ENCODE data around the gene KCNQ5. TPM values are rescaled to one million over a fixed set of nuclear protein-coding genes. Genes with fewer than 3 reads are reported as not detected.

Gene KCNQ5
- total and polyA plus RNA-seq, 10 of the 15 experiments (the other 5 are each of a cell fraction or from before 2014, with no cell fraction given): 0.60 to 16.2 (median 3.2) TPM

- TF ChIP-seq BHLHE40 (IDR thresholded peaks at IDR 0.05; ENCODE audit: borderline replicate concordance in 1 of 2, low read depth in 2 of 2, low read length in 1 of 2) (no peak), SPI1 (IDR thresholded peaks at IDR 0.05; ENCODE audit: borderline replicate concordance, insufficient read depth, low read depth, low read length) (no peak), GATAD2B (conservative IDR thresholded peaks at IDR 0.05; ENCODE audit: low read depth) (no peak), POU2F2 (IDR thresholded peaks at IDR 0.05; ENCODE audit: borderline replicate concordance, low read depth, low read length) (no peak), CTCF (IDR thresholded peaks at IDR 0.05 in 2 of 3, conservative IDR thresholded peaks at IDR 0.05 in 1 of 3; ENCODE audit: control insufficient read depth in 2 of 3, extremely low read depth in 1 of 3, insufficient read depth in 1 of 3, low read depth in 3 of 3, low read length in 3 of 3) (no peak), MLLT1 (IDR thresholded peaks at IDR 0.05) (no peak), MTA3 (IDR thresholded peaks at IDR 0.05; ENCODE audit: borderline replicate concordance, low read length) (no peak), NR2C1 (IDR thresholded peaks at IDR 0.05) (no peak), ASH2L (IDR thresholded peaks at IDR 0.05; ENCODE audit: borderline replicate concordance, low read depth) (no peak), RFX5 (IDR thresholded peaks at IDR 0.05; ENCODE audit: low read depth, low read length) (no peak), STAT1 (conservative IDR thresholded peaks at IDR 0.05) (no peak), SKIL (IDR thresholded peaks at IDR 0.05; ENCODE audit: low read depth, poor library complexity, severe bottlenecking) (no peak)
- FAIRE-seq: no peak
- DNase-seq (ENCODE audit: low read depth, low spot score): no peak
- Histone ChIP-seq H3K9me3 (replicated peaks; ENCODE audit: control insufficient read depth, insufficient read depth, low read length) (no peaks in the 10 kb centered on the region), H3K79me2 (ENCODE audit: control insufficient read depth, insufficient read depth, low read length) (no peaks in the 10 kb centered on the region), H3K4me1 (ENCODE audit: control insufficient read depth, insufficient read depth, low read length) (no peaks in the 10 kb centered on the region), H3K4me3 (no peak overlapping the region), H3K9ac (ENCODE audit: control insufficient read depth, insufficient read depth, low read length) (no peak overlapping the region), H3K27me3 (replicated peaks in 1 of 2; ENCODE audit: control insufficient read depth in 2 of 2, insufficient read depth in 2 of 2, low read length in 1 of 2) (no peaks in the 10 kb centered on the region), H3K36me3 (ENCODE audit: control insufficient read depth in 2 of 2, insufficient read depth in 2 of 2, low read length in 1 of 2) (no peaks in the 10 kb centered on the region), H3K27ac (ENCODE audit: control insufficient read depth, insufficient read depth) (no peak overlapping the region), H2AFZ (ENCODE audit: control insufficient read depth, low read depth, low read length) (no peak overlapping the region), H4K20me1 (ENCODE audit: control insufficient read depth, insufficient read depth) (no peaks in the 10 kb centered on the region), H3K4me2 (ENCODE audit: control insufficient read depth, insufficient read depth) (no peak overlapping the region)
- RAD21 ChIA-PET (ENCODE audit: unreplicated experiment): no interaction called here
- POLR2A ChIA-PET: no interaction called here
- CTCF ChIA-PET: no interaction called here
- no TSS peak for BruUV-seq (replicated peaks)
- in situ Hi-C loops (cut with MboI): no loop called here
- intact Hi-C loops (cut with micrococcal nuclease; ENCODE audit: unreplicated experiment): no loop called here
- SMC1A ChIA-PET (ENCODE audit: uncharacterized antibody, unreplicated experiment): interaction anchor here (1.2 to 1.8 kb wide), 2 partner anchors 11 to 13 kb away, joined by 3 to 4 read pairs; no protein-coding TSS in a partner anchor
- 97% methylated on average over 2 of the region's 2 CpGs for WGBS (ENCODE audit: insufficient coverage, insufficient replicate concordance, low lambda C conversion rate, missing lambda C conversion rate)
- ATAC-seq: no peak
Measured at GRCh38 chr6:72817208-72817607, 195.3 kb downstream of the KCNQ5 start.

Data from GM12878 (cell line).